Kidney (tissue), 14 donors: ENCODE results near the gene WNT7B. TPM values are rescaled to one million over a fixed set of nuclear protein-coding genes. Genes with fewer than 3 reads are reported as not detected.

ENCODE experiments used
- DNase-seq, 5 donors: peaks; one replicate each; pipeline ENCODE4 v3.0.0-alpha.2; 2013 to 2020
- FAIRE-seq: peaks from 2 replicates; lab custom pipeline; 2012; peaks lifted over from hg19 to GRCh38; lab: Jason Lieb, UNC
- H3K27ac ChIP-seq, 2 donors: one replicate each; pipeline ENCODE4 v1.7.0; 2013; ENCODE audit warnings: low read depth in 2 of 2, low read length in 2 of 2, inconsistent platforms in 1 of 2
- H3K27me3 ChIP-seq: one replicate; pipeline ENCODE4 v1.7.1; 2013; ENCODE audit warnings: low read length, inconsistent platforms; ENCODE audit not compliant: control insufficient read depth, insufficient read depth
- H3K36me3 ChIP-seq, 3 donors: one replicate each; pipeline versions ENCODE4 v1.7.0 to v1.7.1; 2013; ENCODE audit warnings: low read length in 3 of 3, control low read depth in 1 of 3, inconsistent platforms in 1 of 3; ENCODE audit not compliant: insufficient read depth in 3 of 3, control insufficient read depth in 2 of 3
- H3K4me1 ChIP-seq, 3 donors: one replicate each; pipeline versions ENCODE4 v1.7.0 to v1.7.1; 2013; ENCODE audit warnings: low read length in 3 of 3, inconsistent platforms in 1 of 3, low read depth in 1 of 3; ENCODE audit not compliant: control insufficient read depth in 2 of 3, insufficient read depth in 2 of 3
- H3K4me3 ChIP-seq, 3 donors: one replicate each; pipeline versions ENCODE4 v1.7.0 to v1.8.1; 2013; ENCODE audit warnings: low read length in 3 of 3, control low read depth in 1 of 3, inconsistent platforms in 1 of 3
- H3K9ac ChIP-seq, 3 donors: one replicate each; pipeline versions ENCODE4 v1.7.0 to v1.7.1; 2013; ENCODE audit warnings: low read length in 3 of 3, control low read depth in 1 of 3, inconsistent platforms in 1 of 3
- H3K9me3 ChIP-seq, 3 donors: one replicate each; pipeline versions ENCODE4 v1.7.0 to v1.7.1; 2013; ENCODE audit warnings: low read length in 3 of 3, control low read depth in 1 of 3, inconsistent platforms in 1 of 3; ENCODE audit not compliant: control insufficient read depth in 2 of 3, insufficient read depth in 1 of 3
- intact Hi-C: fragments of 100-400 bp; cut with DNase I; formaldehyde crosslinking; loops from one replicate; pipeline ENCODE4 v1.11.1; 2022
- polyA plus RNA-seq: library from polyadenylated mRNA; stranded (reverse); fragments of 350-450 nt; fragmentation: Illumina TruSeq; extraction: RNeasy Lipid Tissue Mini Kit (QIAGEN cat#74804); gene quantifications from one replicate; pipeline ENCODE4 v1.2.3, GENCODE V29; 2014; ENCODE audit warnings: low read depth, low replicate concordance; ENCODE audit not compliant: insufficient read depth
- total RNA-seq: library from RNA; stranded (reverse); fragmentation: NEBNext Ultra II Directional; extraction: Animal tissue kit (Norgen Biotek cat#: 25700); gene quantifications from one replicate; pipeline ENCODE4 v1.2.1, GENCODE V29; 2021
- TF ChIP-seq, protein P1 (sequence below): IDR thresholded peaks from 3 replicates; pipeline ENCODE4 v1.5.1; 2012; ENCODE audit warnings: mild to moderate bottlenecking, moderate library complexity, borderline replicate concordance; ENCODE audit not compliant: insufficient read depth; ENCODE audit errors: extremely low read depth
- donor health status: control.
- donor health status: control.
- donor health status: control.
- donor health status: control.
- donor health status: control.
- donor health status: DM: yes; HTN: yes; CAD: no.
- donor health status: Normal renal cell carcinoma (clear cell type).

The WNT7B gene
- total and polyA plus RNA-seq, 2 donors from 2014 or later = 1.6 to 2.4 TPM

DNA sequence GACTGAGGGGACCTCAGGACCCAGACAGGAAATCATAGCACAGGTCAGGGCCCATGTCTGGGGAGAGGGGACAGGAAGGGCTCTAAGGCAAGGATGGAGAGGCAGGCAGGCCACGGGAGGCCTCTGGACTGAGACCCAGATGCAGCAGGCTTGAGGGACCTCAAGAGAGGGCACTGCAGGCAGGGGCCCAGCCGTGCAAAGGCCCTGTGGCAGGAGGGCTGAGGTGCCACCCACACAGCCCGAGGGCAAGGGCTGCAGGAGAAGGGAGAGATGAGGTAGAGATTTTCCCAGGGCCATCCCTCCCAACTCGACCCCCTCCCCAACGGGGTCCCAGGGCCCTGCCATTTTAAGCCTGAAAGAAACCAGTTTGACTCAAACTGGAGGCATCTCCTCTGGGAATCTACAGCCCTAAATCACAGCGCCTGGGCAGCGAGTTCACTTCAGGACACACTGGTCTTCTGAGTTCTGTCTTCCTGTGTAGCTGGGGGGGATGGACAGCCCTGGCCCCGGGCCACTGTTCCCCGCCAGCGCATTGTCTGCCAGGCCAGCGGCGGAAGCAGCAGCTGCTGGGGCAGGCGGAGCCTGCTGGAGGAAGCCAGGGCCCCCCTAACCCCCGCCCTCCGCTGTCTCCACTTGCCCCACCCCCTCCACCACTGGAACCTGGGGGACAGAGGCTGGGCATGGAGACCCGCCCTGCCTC lies 20.3 kb upstream of the WNT7B start:
- Histone ChIP-seq H3K9me3 (no peaks in the 10 kb centered on the region), H3K9ac (no peak overlapping the region), H3K4me1 (peaks cover 0 to 38% (median 7%) of the 10 kb centered on the region in 3 donors), H3K4me3 (no peak overlapping the region), H3K27ac (peak overlapping the region; percentile 83 to 90), H3K36me3 (no peaks in the 10 kb centered on the region), H3K27me3 (no peaks in the 10 kb centered on the region)
- TF ChIP-seq, protein P1, sequence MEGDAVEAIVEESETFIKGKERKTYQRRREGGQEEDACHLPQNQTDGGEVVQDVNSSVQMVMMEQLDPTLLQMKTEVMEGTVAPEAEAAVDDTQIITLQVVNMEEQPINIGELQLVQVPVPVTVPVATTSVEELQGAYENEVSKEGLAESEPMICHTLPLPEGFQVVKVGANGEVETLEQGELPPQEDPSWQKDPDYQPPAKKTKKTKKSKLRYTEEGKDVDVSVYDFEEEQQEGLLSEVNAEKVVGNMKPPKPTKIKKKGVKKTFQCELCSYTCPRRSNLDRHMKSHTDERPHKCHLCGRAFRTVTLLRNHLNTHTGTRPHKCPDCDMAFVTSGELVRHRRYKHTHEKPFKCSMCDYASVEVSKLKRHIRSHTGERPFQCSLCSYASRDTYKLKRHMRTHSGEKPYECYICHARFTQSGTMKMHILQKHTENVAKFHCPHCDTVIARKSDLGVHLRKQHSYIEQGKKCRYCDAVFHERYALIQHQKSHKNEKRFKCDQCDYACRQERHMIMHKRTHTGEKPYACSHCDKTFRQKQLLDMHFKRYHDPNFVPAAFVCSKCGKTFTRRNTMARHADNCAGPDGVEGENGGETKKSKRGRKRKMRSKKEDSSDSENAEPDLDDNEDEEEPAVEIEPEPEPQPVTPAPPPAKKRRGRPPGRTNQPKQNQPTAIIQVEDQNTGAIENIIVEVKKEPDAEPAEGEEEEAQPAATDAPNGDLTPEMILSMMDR = no peak
- intact Hi-C loops = loop anchor here (10.0 kb wide), 1 partner anchor 308 kb away; no protein-coding TSS in a partner anchor
- peak; percentile 70 to 98 (median 83) for DNase-seq
- FAIRE-seq = no peak

DNA sequence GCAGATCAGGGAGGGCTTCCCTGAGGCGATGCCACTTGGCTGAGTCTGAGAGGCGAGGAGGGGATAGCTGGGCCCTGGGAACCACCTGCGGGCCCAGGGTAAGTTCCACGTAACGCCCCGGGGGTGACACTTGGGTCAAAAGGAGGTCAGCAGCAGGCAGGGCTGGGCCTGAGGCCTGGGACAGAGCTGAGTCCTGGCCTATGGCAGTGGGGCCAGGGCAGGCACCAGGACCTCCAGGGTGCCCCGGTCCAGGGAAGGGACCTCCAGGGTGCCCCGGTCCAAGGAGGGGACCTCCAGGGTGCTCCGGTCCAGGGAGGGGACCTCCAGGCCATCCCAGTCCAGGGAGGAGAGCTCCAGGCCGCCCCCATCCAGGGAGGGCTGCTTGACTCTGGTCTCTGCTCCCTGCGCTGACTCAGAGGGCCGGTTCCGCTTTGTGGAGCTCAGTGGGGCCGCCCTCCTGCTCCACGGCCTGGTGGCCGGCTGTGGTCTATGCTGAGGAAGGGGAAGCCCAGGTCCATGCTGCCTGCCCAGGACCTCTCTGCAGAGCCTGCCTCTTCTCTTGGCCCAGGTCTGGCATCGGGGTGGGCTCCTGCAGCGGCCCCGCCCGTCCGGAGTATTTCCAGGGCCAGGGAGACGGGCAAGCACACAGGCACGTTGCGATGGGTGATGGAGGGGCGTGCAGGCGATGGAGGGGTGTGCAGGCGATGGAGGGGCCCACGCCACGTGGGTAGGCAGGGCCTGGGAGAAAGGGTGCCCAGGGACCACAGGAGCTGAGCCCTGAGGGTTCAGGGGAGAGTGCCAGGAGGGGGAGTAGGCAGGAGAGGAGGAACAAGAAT lies 19.5 kb upstream of the WNT7B start:
- H3K9ac ChIP-seq = peak overlapping the region in 1 of 3 donors; percentile 40
- peak overlapping the region; percentile 83 to 90 for H3K27ac ChIP-seq
- no peaks in the 10 kb centered on the region for H3K27me3 ChIP-seq
- H3K4me1 ChIP-seq = peaks cover 0 to 34% (median 7%) of the 10 kb centered on the region in 3 donors
- FAIRE-seq = no peak
- H3K9me3 ChIP-seq = no peaks in the 10 kb centered on the region
- intact Hi-C loops = loop anchor here (10.0 kb wide), 1 partner anchor 308 kb away; no protein-coding TSS in a partner anchor
- H3K36me3 ChIP-seq = no peaks in the 10 kb centered on the region
- TF ChIP-seq, protein P1 = no peak
- DNase-seq = peak in 3 of 5 donors; percentile 63 to 94 (median 65)
- no peak overlapping the region for H3K4me3 ChIP-seq

DNA sequence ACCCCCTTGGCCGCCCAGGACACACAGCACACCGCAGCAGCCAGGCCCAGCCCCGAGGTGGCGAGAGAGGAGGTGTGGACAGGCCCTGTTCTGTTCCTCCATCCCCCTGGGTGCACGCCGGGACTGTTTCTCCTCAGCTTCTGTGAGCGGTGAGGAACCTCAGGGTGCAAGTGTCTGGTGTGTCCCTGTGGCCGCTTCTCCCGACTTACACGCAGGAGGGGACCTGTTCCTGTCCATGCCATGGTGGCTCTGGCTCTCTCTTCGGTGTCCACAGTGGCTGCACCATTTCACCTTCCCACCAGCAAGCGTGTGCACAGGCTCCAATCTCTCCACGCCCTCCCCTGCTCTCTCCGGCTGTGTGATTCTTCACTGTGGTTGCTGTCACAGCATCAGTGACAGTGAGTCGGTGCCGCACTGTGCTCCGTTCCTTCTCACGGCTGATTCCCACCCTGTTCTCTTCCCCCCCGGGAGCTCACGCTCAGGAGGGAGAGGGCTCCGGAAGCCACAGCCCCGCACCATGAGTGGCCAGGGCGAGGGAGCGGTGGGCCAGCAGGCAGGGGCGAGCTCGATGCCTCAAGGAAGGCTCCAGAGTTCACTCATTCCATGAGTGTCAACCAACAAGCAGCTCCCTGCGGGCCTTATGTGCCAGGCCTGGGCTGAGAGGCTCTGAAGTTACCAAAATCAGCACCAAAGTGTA lies 18.6 kb upstream of the WNT7B start:
- Histone ChIP-seq H3K4me1 (peaks cover 0 to 32% (median 7%) of the 10 kb centered on the region in 3 donors), H3K27me3 (no peaks in the 10 kb centered on the region), H3K36me3 (no peaks in the 10 kb centered on the region), H3K9ac (peak overlapping the region in 1 of 3 donors; percentile 40), H3K4me3 (no peak overlapping the region), H3K27ac (peak overlapping the region; percentile 48 to 57), H3K9me3 (no peaks in the 10 kb centered on the region)
- no peak for FAIRE-seq
- peak in 2 of 5 donors; percentile 41 to 74 for DNase-seq
- intact Hi-C loops = loop anchor here (10.0 kb wide), 1 partner anchor 309 kb away; no protein-coding TSS in a partner anchor
- TF ChIP-seq, protein P1 = no peak
